NCI-H1694 (cell line): ENCODE results near the gene CRTC2.

Experiments
- DNase-seq: peaks from one replicate; lab custom pipeline; 2025; lab: John Stamatoyannopoulos, UW

Gene CRTC2

DNA sequence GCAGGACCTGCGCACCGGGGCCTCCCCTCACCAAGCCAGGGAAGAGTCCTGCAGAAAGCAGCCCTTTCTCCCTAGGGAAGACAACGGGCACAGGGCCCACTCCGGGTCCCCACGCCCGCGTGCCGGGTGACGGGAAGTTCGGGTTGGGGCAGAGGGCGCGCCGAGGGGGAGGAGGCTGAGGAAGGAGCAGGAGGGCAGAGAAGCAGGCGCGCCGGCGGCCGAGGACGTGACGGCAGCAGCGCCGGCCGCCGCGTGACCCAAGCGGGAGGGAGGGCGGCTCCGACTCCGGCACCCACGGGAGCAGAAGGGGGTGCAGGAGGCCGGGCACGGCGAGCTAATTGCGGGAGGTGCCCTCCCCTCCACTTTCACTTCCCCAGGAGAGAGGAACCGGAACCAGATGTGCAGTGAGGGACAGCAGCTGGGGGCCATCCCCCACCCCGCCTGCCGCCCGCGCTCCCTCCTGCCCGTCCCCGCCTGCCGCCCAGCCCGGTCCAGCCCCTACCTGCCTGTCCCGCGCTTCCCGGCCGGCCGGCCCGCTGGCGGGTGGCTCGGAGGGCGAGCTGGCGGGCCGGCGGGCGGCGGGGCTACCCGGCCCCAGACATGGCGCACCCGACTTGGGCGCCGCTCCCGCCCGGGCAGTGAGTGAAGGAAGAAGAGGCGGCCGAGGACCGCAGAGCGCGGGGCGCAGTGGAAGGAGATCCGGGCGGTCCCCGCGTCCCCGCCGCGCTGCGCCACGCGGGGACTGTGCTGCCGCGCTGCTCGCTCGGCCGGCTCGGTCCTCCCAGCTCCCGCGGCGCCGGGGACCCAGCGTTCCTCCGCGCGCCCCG is 12.4 kb downstream of the CRTC2 start:
- DNase-seq: peak; percentile 31

DNA sequence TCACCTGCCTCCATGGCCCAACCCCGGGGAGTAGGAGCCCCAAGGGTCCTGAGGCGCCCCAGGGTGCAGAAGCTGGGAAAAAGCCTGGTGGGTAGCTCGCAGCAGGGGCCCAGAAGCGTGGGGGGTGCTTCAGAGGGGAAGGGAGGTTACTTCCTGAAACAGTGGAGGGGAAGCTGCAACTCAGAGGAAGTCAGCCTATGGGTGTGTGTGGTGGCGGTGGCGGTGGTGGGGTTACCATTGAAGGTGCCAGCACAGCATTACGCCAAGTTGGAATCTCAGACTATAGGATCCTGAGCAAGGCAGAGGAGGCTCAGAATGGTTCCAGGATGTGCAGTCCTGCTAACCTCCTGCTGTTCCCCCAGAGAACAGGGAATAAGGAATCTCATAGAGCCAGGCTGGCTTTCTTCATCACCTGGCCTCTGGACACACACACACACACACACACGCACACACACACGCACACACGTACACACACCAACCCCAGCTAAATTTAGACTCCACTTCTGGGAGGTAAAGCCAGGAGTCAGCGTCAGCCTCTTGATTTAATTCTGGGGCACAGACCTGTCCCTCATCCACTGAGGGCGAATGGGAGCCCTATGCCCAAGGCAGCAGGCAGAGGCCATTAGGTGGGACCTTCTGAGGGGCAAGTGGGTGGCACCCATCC is 13.1 kb downstream of the CRTC2 start:
- no peak for DNase-seq

DNA sequence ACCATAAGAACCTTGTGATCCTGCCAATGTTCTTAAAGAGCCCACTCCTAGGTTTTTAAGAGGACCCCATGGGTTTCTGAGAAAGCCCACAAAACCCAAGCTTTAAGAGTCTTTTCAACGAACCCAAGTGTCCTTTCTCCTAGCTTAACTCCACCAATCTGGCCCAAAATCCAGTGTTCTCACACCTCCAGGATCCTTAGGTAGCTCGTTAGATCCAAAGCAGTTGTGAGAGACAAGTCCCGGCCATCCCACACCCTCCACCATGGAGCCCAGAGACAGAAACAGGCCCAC is 13.6 kb downstream of the CRTC2 start:
- DNase-seq: no peak

DNA sequence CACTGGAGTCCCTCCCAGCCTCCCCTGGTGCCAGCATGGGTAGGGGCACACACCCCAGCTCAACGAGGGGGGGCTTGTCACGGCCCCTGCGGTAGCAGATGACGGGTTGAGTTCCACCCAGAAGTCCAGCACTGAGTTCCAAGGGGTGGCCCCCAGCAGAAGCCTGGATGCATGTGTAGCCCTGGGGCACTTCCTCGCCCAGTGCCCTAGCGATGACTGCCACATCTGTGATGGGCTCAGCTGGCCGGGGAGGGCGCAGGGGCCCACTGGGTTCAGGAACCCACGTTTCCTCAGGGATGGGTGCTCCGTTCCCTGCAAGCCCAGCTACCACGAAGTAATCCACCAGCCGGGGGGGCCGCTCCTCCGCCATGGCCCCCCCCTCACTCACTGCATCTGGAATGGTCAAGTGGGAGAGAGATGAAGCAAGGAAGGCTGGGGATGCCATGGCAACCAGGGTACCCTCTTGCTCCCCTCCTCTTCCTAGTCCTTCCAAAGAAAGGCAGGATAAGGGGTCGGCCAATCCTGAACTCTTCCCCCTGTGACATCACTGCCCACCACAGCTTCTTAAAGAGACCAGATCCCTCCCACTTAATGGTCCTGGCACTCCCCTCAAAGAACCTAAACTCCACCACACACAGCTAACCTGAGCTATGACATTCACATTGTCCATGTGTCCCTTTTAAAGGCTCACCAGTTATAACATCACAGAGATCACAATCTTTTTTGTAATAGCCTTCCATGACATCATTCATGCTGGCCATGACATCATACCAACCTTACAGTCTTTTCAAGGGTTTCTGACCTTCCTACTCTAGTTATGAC is 14.2 kb downstream of the CRTC2 start:
- DNase-seq: no peak

DNA sequence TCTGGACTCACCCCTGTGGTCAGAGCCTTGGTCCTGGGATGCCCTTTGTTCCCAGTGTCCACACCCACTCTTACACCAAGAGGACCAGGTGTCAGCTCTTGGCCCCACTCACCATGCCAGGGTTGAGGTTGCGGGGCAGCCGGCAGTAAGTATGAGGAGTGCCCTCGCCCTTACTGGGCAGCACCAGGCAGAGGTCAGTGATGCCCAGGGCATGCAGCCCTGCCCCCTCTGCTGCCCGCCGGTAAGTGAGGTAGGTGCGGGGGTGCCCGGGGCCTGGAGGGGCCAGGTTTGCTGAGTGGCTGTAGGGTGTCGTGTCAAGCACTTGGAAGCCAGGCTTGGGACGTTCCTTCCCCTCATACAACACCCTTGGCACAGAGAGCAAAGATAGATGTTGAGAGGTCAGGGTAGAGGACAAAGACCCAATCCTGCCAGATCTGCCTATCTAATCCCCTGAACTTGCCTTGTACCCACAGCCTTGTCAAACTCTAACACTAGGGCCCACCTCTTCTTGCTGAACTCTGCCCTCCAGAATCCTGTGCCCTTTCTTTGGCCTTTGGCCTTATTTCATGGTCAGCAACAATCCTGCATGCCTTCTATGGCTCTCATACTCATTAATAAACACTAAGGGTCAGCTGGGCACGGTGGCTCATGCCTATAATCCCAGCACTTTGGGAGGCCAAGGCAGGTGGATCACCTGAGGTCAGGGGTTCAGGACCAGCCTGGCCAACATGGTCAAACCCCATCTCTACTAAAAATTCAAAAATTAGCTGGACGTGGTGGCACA is 15.5 kb downstream of the CRTC2 start:
- no peak for DNase-seq

DNA sequence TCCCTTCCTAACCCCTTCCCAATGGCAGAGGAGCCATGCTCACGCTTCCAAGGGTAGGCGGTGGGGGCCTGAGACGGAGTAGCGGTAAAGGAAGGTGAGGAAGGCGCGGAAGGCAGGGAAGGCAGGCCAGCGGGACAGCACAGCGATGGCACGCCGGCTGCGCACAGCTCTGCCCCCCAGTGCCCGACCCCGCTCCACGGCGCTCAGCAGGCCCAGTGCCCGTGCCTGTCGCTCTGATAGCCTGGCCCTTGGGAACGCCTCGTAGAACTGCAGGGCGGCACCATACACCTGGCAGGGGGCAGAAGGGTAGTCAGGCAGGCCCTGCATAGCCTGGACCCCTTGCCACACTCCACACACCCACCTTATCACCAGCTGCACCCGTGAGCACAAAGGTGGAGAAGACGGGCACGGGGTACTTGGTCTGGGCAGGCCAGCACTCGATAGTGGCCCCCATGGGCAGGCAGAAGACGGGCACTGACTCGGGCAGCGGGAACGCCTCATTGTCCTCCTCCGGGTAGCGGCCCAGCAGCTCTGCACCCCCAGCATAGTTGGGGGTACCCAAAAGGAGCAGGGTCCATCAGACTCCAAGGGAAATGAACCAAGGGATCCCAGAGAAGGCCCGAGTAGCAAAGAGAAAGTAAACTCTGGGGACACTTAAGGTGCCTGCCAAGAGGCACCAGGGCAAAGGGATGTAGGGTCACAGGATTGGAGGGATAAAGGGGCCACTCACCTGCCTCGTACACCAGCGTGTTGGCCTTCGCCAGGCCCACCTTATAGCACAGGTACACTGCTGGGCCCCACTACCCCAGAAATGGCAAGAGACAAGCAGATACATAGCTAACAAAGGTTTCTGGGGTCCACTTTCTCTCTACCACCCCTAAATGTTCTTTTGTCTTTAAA is 16.3 kb downstream of the CRTC2 start:
- DNase-seq: no peak

DNA sequence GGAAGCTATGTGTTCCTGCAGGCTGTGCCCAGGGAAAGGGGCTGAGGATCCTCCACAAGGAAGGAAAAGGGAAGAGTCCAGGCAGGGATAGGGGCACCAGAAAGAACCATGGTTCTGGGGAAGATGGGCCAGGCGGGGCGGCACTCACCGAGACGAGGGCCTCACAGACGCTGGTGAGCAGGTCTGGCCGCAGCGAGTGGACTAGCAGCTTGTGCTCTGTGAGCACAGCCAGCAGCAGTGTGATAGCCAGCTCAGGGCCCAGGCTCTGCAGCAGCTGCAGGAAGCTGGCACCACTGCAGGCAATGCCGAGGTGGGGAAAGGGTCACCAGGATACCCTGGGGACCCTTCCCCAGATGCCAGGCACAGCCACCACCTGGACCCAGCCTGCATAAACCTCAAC is 17.7 kb downstream of the CRTC2 start:
- DNase-seq: no peak

DNA sequence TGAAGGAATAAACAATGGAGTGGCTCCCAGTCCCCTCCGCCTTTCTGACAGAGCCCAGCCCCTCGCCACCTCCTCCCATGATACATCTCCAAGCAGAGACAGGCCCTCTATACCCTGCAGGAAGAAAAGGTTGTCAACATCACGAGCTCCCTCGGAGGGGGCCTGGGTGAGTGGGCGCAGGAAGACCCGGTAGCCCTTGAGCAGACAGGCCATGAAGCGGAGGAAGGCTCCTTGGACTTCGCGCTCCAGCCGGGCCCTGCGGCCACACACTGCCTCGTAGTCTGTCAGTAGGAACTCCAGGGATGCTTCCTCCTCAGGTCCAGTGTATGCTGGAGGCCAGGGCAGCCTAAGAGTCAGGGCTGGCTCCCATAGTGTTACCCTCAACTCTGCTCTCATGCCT is 18.9 kb downstream of the CRTC2 start:
- DNase-seq: no peak

DNA sequence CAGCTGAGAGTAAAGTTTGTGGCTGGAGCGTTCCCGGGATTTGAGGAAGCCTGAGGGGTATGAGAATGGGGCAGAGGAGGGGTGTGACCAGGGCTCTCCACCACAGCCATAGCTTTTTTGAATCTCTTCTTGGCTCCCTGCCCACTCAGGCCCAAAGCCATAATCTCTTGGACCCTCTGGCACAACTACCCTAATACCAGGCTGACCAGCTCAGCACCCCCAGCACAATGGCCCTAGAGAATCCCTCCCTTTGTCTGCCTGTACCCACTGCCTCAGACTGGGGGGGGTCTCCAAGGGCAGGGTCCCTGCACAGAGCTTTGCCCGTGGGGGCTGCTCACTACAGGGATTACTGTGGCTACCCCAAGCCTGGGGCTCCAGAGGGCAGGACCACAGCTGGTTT is 19.4 kb downstream of the CRTC2 start:
- no peak for DNase-seq

DNA sequence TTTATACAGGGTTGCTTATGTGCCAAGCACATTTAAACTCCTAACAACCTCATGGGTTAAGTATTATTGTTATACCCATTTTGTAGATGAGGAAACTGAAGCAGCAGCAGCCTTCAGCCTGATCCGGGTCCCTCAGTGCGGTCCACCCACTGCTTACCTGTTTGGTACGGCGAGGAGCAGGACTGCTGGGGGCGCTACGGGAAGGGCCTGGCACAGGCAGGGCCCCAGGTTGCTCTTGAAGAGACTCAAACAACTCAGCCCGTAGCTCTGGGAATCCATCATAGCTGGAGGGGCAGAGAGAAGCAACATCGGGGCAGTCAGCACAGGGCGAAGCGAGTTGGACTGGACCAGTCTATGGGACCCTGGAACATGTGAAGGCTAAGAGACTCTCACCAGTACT is 21.1 kb downstream of the CRTC2 start:
- no peak for DNase-seq

DNA sequence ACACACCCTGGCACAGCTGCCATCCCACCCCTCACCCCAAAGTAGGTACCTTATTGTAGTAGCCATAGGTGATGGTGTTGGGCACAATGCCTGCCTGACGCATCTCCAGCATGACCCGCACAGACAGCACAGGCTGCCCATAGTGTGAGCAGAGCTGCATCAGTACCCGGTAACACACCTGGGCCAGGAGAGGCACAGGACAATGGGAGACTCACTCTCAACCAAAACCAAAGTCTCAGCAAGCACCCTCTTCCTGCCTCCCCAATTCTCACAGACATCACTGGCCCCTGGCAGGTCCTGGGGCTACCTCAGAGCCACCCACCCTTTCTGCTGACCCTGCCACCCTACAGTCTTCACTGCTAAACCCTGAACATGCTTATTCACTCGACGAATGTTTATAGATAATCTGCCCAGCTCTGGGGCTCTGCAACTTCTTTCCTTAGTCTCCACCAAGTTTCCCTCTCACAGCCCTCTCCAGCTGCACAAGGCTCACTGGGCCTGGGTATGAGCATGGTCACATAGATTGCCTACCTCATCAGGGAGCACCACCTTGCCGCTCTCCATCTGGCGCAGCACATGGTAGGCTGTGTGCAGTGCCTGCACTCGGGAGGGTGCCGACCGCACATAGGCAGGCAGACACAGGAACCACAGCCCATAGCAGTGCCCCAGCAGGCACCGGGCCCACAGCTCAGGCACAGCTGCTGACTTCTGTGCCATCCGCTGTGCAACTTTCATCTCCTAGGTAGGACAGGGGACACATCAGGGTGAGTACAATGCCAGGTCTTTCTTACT is 22.2 kb downstream of the CRTC2 start:
- DNase-seq: peak; percentile 43

DNA sequence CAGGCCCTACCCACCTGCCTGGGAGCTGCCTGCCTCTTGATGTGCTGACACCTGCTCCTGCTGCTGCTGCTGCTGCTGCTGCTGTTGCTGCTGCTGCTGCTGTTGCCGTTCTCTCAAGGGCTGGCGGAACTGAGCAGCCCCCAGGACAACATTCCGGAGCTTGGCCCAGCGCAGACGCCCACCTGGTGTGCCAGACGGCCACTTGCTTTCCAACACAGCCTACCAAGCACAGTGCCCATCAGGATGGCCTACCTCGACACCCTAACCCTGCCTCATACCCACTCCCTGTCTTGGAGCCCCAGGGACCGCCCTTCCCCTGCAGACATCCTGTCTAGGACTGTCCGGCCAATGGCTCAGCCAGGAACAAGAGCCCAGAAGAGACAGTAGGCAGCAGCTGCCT is 23.7 kb downstream of the CRTC2 start:
- no peak for DNase-seq

DNA sequence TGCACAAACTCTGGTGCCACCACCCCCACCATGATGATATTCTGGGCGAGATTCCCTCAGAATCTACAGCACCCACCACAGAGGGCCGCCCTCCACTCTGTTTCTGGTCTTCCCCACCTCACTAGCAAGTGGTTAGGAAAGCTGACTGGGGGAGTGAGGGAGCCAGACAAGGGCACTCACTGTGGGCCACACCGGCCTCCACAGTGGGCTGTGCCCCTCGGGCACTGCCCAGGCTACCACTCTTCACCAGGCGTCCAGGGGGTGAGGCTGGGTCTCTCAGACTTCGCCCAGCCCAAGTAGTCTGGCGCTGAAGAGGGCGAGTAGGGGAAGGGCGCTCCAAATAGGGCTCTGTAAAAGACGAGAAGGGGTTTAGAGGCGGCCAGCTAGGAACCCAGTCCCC is 24.5 kb downstream of the CRTC2 start:
- no peak for DNase-seq

DNA sequence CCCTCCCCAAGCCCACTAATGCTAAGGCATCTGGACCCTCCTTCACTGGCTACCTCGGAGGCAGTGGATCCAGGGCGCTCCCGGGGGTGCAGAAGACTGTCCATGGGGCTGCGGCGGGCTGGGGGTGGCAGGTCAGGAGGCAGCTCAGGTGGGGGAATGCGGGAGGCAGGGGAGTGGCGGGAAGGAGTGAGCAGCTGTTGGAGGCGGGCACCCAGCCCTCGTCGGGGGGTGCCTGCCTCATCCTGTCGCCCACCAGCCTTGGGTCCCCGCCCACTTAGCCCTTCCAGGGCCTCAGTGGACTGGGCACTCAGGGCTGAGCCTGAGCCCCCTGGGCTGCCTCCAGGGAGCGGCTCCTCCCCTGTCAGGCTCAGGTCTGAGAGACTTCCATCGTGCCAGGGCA is 25.0 kb downstream of the CRTC2 start:
- no peak for DNase-seq

DNA sequence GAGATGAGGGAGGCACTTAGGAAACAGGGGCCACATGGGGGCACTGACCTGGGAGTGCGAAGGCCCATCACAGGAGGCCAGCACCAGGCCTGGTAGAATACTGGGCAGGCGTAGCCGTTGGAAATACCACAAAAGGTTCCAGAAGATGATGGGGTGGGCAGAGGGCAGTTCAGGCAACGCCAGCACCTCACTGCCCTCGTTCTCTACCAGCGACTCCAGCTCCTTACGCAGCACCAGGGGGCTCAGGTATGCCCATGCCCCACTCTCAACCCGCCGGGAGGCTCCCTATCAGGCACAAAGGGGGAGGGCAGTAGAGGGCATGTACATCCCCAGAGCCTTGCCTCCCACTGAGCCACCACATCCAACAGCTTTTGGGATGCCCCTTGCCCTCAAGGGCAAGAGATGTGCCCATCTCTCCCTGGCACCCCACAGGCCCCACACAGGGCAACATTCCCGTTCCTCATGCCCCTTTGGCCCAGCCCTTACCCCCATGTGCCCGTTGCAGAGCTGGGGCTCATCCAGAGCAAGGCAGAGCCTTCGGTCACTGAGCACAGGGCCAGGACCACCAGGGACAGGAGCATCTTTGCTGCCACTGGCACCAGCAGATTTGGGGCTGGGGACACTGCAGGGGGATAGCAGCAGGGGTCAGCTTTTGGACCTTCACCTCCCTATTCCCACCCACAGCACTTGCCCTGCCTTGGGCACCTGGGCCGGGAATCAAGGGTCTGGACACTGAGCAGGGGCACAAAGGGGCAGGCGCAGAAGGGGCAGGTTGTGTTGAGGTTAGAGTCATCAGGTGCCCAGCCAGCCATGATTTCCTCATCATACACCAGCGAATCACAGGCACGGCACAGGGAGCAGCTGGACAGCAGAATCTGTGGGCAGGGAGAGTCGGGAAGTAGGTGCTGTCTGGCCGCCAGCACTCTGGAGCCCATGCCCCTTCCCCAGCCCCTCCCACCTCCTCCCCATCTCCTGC is 26.0 kb downstream of the CRTC2 start:
- DNase-seq: no peak

DNA sequence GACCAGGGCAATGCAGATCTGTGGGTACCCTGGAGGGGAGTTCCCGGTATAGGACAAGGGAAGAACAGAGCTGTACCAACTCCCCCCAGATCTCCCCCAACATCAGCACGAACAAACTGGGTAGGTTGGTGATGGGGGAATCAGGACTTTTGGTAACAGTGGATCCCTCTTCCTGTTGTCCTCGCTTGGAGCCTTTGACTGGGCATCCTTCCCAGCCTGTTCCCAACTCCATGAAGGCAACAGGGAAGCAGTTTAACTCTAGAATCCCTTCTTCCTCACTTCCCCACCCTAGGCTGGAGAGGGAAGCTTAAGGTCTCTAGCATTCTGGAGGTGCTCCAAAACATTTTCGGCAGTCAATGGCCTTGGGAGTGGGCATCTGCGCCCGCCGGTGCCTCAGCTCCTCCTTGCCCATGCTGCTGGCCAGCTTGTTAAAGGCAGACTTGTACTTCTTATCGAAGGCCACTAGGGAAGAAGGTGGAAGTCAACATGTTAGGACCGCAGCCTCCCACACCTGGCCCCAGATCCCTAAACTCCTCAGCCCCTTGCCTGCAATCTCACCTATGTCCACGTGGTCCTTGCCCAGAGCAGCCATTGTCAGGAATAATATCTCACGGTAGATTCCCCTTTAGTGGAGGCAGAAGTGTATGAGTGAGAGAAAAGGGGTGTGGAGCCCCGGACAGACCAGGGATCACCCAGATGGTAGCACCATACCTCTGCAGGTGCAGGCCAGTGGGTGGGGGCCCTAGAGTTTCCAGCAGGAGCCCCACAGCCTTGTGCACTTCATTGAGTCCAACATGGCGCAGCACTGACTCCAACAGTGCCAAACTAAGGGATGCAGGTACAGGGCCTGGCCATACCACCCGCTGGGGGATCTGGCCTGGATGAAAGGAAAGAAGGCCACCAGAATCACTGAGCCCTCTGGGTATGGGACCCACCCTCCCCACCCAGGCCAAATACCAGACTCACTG is 28.1 kb downstream of the CRTC2 start:
- no peak for DNase-seq

DNA sequence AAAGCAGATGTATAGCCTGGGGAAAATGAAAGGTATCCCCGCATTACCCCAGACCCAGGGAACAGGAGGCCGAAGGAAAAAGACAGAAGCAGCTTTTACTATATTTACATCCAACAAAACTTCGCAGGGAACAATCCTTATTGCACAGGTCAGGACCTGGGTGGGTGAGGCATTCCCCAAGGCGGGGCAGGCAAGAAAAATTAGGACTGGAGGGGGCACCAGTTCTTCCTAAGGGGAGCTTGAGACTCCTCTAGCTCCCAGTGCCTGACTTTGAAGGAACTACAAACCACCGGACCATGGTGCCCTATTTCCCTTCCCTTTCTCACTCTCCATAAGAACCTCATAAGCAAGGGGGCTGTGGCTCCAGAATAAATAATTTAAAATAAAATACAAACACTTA is 29.0 kb downstream of the CRTC2 start:
- DNase-seq: no peak

DNA sequence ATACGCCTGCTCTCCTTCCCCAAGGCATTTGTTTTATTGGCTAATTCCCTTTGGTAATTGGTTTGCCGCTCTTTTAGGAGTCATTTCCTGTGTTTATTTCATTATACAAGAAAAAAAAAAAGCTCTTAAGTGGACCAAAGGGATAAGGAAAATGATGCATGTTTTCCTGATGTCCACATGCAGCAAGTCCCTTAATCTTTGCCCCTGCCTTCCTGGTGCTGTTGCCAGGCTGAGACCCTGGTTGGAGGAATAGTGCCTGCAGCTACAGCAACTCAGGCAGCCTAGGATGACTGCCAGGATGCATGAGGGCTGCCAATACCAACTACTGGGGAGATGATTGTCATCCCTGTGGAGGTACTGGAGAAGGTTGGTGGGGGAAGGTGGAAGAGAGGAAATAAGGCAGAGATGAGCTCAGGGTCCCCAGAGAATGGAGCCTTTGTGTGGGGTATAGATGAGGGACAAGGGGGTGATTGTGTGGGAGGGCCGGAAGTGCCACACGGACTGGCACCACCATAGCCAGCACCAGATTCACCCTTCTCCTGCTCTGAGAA is 29.5 kb downstream of the CRTC2 start:
- no peak for DNase-seq
